GM19238 (cell line): ENCODE results near the gene TAP2.
"Not testable (repeated sequence)": the region's sequence is repeated elsewhere in the genome, so short reads cannot be mapped to it uniquely, and the experiment has no call there.

ENCODE experiments used
- DNase-seq: peaks from one replicate; pipeline ENCODE4 v3.0.0; 2011; ENCODE audit warnings: low spot score; ENCODE audit not compliant: insufficient read length

Gene TAP2

GRCh38 chr6:32838114-32838958, at the start of gene TAP2:
TAP2 (minus strand) TSS chr6:32838739; CDS start chr6:32838233, 506 bp downstream.
- peak; percentile 90 for DNase-seq

GRCh38 chr6:32887616-32888015, 49.1 kb upstream of the TAP2 start:
- no peak for DNase-seq

- no peak for DNase-seq
These were observed 48.3 kb upstream of the TAP2 start for GRCh38 chr6:32886681-32887383.

DNA sequence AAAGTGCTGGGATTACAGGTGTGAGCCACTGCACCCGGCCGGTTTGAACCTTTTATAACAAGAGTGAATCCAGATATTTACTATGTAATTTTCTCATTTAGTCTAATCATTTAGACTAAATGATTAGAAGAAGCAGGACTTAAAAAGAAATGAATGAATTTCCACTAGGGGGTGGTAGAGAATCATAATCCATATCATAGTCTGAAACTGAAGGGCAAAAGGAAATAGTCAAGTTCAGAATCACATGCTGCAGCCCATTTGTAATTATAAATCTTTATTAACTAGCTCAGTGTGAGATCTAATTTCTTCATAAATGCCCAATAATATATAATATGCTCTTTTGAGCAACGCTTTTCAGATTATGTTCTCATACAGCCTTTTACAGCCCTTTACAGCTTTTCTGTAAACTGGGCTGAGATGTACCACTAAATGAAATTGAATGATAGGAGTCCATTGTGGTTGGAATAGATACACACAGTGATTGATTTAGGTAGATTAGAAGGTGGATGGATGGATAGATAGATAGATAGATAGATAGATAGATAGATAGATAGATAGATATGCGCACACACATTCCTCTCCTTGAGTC, 47.3 kb upstream of the TAP2 start:
- peak; percentile 22 for DNase-seq

GRCh38 chr6:32883789-32884188, 45.2 kb upstream of the TAP2 start:
- no peak for DNase-seq

GRCh38 chr6:32882879-32883250, 44.3 kb upstream of the TAP2 start:
- no peak for DNase-seq

- DNase-seq = not testable (repeated sequence)
These were observed 42.4 kb upstream of the TAP2 start for GRCh38 chr6:32880962-32881361.

- DNase-seq = no peak
These were observed 41.2 kb upstream of the TAP2 start for GRCh38 chr6:32879691-32880090.

- DNase-seq = no peak
These were observed 38.1 kb upstream of the TAP2 start for GRCh38 chr6:32876603-32877002.

DNA sequence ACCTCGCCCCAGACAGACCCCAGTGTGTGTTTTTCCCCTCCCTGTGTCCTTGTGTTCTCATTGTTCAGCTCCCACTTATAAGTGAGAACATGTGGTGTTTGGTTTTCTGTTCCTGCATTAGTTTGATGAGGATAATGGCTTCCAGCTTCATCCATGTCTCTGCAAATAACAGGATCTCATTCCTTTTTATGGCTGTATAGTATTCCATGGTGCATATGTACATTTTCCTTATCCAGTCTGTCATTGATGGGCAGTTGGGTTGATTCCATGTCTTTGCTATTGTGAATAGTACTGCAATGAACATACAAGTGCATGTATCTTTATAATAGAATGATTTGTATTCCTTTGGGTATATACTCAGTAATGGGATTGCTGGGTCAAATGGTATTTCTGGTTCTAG, 35.4 kb upstream of the TAP2 start:
- not testable (repeated sequence) for DNase-seq

DNA sequence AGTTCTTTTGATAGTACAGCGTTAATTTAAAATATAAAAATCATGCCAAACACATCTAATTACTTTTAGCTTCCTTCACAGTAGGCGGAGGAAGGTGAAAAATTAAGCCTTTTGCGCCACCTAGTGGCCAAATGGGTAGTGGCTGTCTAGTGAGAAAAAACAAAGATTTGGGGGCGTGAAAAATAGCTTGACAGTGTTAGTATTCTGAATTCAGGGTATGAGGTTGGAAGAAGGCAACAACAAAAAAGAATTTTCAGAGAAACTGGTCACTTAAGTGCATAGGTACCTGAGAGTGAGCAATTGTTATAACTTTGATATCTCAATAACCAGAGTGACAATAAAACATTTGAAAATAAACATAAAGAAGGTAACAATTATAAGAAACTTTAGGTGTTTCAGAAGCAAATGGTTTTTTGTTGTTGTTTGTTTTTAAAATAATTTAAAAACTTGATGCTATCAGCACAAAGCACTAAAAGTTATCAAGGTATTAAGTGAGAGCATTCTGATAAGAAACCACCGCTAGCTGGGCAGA, 29.8 kb upstream of the TAP2 start:
- no peak for DNase-seq

- no peak for DNase-seq
These were observed 29.2 kb upstream of the TAP2 start for GRCh38 chr6:32867554-32868256.

GRCh38 chr6:32867022-32867477, 28.5 kb upstream of the TAP2 start:
- DNase-seq = no peak

GRCh38 chr6:32865724-32866443, 27.3 kb upstream of the TAP2 start:
- DNase-seq = no peak

DNA sequence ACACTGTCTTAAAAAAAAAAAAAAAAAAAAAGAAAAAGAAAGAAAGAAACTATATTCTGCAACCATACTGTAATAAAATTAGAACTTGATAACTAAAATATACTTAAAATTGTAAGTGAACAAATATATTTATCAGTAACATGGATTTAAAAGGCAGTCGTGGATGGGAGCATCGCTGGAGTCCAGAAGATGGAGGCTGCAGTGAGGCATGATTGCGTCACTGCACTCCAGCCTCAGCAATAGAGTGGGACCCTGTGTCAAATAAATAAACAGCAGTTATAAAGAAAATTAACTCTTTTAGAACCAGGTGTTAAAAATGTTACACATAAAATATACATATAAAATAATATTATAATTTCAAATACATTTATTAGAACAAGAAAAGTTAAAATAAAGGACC, 24.2 kb upstream of the TAP2 start:
- no peak for DNase-seq

GRCh38 chr6:32860674-32861073, 22.1 kb upstream of the TAP2 start:
- DNase-seq = no peak

DNA sequence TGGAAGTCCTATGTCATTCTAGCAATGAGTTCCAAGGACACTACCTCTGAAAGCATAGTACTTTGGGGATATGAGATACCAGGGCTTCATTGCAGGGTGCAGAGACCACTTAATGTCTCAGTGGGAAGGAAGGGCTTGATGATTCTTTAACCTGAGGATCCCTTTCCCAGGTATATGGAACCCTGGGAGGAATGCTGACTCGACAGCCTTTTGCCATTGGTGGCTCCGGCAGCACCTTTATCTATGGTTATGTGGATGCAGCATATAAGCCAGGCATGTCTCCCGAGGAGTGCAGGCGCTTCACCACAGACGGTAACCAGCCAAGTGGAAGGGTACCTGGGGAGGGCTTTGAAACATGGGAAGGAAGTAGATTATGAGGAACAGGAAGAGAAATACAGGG, 19.7 kb upstream of the TAP2 start:
- no peak for DNase-seq

DNA sequence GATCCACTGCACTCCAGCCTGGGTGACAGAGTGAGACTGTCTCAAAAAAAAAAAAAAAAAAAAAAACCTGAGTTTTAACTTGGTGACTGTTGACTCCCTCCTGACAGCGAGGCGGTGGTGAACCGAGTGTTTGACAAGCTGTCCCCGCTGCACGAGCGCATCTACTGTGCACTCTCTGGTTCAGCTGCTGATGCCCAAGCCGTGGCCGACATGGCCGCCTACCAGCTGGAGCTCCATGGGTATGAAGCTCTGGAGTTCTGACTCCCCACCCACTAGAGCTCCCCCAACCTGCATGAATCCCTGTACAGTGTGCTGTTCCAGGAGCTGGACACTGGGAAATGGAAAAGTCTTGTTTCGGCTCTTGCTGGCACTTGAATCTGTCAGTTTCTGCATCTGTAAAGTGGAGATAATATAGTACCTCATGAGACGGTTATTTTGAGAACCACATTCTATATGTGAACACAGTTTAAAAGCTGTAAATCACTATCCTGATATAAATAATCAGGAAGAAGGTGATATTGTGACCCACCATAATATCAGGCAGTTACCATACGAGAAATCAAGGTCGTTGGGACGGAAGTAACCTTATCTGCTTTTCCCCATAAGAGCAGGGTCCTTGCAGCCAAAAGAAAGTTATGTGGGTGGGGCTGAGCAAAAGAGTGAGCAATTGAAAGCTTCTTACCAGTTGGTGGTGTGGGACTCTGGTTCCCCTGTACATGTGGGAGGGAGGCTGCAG, 18.8 kb upstream of the TAP2 start:
- no peak for DNase-seq

- DNase-seq = no peak
These were observed 17.1 kb upstream of the TAP2 start for GRCh38 chr6:32855467-32856174.
